COLO668 (cell line): Measurements from ENCODE around the gene ZNF574.

Experiments used
- DNase-seq: peaks from one replicate; lab custom pipeline; 2025; ENCODE audit not compliant: unreplicated experiment; lab: John Stamatoyannopoulos, UW

ZNF574 gene

DNA sequence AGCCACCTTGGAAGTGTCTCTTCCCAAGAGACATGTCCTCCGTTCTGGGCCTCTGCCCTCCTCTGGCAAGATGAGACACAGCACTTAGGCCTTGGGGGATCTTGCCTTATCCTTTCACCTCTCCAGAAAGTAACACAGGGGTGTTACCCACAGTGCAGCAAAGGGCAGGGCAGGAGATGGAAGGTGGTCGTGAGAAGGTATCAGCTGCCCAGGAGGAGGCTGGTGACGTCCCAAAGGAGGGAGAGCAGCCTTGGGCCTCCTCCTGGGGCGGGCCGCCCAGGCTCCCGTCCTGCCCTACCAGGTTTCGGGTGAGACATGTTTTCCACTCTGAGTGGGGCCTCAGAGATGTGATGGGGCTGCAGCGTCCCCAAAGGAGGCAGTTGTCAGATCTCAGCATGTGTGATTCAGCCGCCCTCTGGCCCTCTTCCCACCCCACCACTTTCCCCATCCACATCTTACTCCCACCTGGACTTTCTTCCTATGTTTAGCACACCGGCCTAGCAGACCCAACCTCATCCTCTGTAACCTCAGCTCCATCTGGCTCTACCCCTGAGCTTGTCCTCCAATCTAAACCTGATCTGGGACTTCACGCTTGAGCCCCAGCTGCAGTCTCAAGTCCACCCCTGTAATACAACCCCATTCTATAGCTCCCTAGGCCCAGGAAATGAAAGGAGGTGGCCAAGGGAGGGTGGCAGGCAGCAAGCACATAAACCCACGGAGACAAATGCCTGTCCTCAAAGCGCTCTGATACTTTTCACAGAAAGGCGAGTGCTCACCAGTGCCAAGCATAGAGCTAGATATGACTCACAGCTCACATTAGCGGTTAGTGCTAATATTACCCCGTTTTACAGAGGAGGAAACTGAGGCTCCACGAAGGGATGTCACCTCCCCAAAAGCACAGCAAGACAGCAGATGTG, 47.0 kb downstream of the ZNF574 start:
- no peak for DNase-seq

DNA sequence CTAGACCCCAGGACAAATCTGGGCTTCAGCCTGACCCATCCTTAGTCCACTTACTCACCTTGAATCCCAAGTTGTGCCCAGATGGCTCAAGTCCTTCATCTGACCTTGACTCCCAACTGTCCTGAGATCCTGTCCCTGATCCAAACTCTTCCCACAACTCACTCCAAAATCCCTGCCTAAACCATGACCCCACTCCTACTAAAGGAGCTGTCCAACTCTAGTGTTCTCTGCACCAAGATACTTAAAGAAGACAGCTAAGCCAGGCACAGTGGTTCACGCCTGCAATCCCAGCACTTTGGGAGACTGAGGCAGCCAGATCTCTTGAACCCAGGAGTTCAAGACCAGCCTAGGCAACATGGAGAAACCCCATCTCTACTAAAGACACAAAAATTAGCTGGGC, 47.8 kb downstream of the ZNF574 start:
- no peak for DNase-seq

DNA sequence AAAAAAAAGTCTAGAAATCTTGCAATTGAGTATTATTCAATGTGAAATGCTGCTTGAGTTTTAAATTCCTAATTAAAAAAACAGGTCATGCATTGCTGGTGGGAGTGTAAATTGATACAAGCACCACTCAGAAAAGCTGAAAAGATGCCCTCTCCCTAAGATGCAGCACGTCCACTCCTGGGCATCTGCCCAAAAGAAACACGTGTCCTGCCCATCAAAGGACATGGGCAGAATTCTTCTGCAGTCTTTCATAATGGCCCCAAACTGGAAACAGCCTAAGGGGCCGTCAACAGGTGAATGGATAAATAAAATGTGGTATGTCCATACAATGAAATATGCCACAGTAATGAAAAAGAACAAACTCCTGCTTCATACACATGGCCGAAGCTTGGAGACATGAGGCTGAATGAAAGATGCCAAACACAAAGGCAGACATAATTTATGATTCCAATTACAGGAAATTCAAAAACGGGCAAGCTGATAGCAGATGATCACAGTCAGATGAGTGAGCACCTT, 48.5 kb downstream of the ZNF574 start:
- no peak for DNase-seq

DNA sequence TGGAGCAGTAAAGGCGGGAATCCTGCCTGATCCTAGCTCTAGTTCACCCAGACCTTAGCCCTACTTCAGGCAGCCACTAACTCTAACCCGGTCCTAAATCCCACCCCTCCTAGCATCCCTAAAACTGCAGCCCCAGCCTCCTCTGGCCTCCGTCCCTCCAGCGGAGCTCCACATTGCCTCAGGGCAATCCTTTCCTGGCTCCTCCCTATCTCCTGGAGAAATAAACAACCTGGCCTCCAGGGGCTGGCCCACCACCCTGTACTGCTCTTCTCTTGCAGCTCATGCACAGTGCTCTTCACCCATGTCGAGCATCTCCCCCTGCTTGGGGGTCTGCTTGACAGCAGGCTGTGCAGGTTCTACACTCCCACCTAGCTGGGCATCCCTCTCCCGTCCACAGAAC, 49.6 kb downstream of the ZNF574 start:
- no peak for DNase-seq

DNA sequence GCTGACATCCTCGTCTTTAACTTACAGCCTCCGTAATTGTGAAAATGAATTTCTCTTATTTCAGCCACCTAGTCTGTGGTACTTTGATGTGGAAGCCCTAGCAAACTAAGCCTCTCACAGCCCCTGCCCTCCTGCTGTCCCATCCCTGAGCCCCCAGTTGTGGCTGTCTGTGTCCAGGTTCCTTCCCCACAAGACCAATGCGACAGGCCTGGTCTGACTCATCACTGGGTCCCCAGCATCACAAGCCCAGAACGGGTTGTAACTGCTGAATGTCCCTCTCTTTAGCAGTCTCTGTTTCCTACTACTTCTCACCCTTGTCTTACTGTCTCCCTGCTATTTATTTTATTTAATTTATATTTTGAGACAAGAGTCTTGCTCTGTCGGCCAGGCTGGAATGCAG, 50.6 kb downstream of the ZNF574 start:
- no peak for DNase-seq

DNA sequence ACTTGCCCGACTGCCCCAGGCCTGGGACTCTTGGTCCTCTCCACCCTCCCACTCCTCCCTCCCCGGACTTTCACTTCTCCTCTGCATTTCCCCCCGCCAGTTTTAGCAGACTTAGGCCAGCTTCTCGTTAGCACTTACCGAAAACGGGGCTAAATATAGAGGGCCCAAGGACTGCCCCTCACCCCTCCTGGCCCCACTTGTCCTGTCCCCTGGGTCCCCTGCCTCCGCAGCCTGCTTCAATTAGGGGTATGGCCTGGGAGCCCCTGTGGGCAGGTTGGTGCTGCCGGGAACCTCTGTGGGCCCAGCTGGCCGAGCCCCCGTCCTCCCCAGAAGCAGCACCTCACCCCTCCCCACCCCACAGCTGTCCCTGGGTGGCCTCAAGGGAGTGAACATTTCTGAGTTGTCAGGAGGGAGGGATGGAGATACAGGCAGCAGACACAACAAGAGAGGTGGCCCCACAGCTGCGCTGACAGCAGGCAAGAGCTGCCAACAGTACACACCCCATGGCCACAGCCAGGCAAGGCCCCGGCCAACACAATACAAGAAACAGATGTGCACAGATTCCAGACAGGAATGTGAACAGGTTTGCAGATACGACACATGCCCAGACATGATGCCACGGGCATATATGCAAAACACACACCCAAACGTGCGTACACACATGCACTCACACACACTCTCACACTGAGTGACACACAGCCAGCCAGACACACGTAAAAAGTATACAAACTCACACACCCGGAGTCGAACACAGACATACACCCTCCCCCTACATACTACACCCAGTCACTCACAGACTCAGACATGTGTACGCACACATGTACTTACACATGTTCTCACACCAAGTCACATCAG, 53.7 kb downstream of the ZNF574 start:
- DNase-seq = no peak

DNA sequence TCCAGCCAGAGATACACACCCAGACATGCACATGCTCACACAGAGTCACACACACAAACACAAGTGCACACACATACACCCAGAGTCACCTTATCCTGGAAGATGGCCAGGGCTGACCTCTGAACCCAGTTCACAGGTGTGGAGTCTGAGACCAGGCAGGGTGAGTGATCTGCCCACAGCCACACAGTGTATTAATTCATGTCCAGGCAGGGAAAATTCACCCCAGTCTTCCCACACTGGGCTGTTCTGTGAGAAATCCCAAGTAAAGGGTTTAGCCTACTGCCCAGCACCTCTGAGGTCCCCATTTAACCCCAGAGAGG, 54.2 kb downstream of the ZNF574 start:
- no peak for DNase-seq
